Effector memory CD8-positive, alpha-beta T cell (primary cell): Measurements from ENCODE around the gene CHML.
A peak's percentile ranks its signal among the peaks of the same experiment; 100 is the strongest.

Experiments
- ATAC-seq: fragments of 150-1000 bp; cut with Tn5 transposase; replicated peaks from 2 replicates; pipeline ENCODE4 v1.10.0; 2021; ENCODE audit warnings: mild to moderate bottlenecking, moderate library complexity
- DNase-seq, 3 experiments: peaks; one replicate each; pipeline ENCODE4 v3.0.0; 2021
- H3K27ac Mint-ChIP-seq, 2 donors: one replicate each; pipeline ENCODE4 v1.8.0; 2022; ENCODE audit warnings: mild to moderate bottlenecking in 2 of 2, mixed read lengths in 2 of 2, moderate library complexity in 2 of 2
- H3K27me3 Mint-ChIP-seq, 2 donors: one replicate each; pipeline ENCODE4 v1.8.0; 2022; ENCODE audit warnings: mixed read lengths in 2 of 2
- H3K36me3 Mint-ChIP-seq: one replicate; pipeline ENCODE4 v1.8.0; 2022; ENCODE audit warnings: mild to moderate bottlenecking, moderate library complexity, mixed read lengths; ENCODE audit not compliant: insufficient read depth
- H3K4me1 Mint-ChIP-seq, 2 donors: one replicate each; pipeline ENCODE4 v1.8.0; 2022; ENCODE audit warnings: low read depth in 2 of 2, mixed read lengths in 2 of 2
- H3K4me3 Mint-ChIP-seq, 2 donors: one replicate each; pipeline ENCODE4 v1.8.0; 2022; ENCODE audit warnings: mild to moderate bottlenecking in 2 of 2, mixed read lengths in 2 of 2, moderate library complexity in 2 of 2
- H3K9me3 Mint-ChIP-seq, 2 donors: one replicate each; pipeline ENCODE4 v1.8.0; 2022; ENCODE audit warnings: mixed read lengths in 2 of 2

The CHML gene

DNA sequence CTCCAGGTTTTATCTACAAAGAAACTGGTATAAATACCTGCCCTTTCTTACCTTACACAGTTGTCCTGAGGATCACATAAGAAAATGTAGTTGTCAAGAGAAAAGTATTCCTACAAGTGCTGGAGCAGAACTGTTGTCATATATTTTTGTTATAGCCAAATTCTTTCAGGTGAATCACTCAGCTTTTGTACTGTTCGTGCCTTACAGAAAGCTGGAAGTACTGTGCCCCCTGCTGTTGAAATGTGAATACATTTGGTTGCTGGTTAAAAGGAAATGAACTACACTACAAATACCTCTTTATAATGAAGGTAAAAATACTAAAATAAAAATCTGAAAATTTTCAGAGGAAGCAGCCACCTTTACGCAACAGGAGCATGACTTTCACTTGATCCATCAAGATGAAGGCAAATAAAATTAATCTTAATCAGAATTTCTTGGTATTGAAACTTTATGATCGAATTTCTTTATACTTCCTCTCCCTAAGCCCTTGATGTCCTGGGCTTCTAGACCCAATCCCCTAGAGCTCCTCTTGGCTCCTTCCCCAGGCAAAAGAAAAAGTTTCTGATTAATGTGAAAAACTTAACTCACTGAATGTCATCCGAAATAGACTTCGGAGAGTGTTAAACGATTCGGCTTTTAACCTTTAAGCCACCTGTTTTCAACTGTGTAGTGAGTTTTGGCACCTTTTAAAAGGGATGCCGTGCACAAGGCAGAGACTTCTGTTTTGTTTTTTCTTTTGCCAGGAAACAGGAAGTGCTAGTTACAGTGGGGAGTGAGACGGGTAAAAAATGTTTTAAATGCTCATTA is 12.5 kb downstream of the CHML start:
- DNase-seq (peak; percentile 22 to 42 (median 37)), ATAC-seq (peak; percentile 79)
- H3K27ac Mint-ChIP-seq, result peak overlapping the region; percentile 33 to 82

DNA sequence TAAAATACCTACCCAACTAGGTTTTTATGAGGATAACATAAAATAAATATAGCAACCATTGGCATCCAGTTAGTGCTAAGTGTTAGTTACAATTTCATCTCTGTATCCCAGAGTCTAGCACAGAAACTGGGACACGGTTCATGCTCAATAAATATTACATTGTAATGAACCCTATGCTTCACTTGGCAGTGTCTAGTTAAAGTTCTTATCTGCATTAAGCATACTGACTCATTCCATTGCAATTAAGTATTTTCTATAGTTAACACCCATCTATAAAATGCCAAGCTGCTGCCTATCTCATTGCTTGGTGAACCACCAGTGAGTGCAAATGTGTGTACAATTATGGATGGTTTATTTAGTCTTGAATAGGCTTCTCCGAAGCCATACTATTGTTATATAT is 15.2 kb downstream of the CHML start:
- H3K36me3 Mint-ChIP-seq, result peaks cover 3% of the 10 kb centered on the region
- no peak overlapping the region for H3K27ac Mint-ChIP-seq
- no peaks in the 10 kb centered on the region for H3K27me3 Mint-ChIP-seq
- peaks cover 3 to 8% of the 10 kb centered on the region in 2 donors for H3K4me1 Mint-ChIP-seq
- ATAC-seq (no peak), DNase-seq (no peak)
- H3K9me3 Mint-ChIP-seq, result no peaks in the 10 kb centered on the region
- no peak overlapping the region for H3K4me3 Mint-ChIP-seq

More for the DNA sequence above, 12.5 kb downstream of the CHML start:
- Mint-ChIP-seq H3K4me3 (peak overlapping the region; percentile 53 to 63), H3K4me1 (peaks cover 3 to 8% of the 10 kb centered on the region in 2 donors), H3K27me3 (no peaks in the 10 kb centered on the region), H3K36me3 (peaks cover 3% of the 10 kb centered on the region), H3K9me3 (no peaks in the 10 kb centered on the region)

DNA sequence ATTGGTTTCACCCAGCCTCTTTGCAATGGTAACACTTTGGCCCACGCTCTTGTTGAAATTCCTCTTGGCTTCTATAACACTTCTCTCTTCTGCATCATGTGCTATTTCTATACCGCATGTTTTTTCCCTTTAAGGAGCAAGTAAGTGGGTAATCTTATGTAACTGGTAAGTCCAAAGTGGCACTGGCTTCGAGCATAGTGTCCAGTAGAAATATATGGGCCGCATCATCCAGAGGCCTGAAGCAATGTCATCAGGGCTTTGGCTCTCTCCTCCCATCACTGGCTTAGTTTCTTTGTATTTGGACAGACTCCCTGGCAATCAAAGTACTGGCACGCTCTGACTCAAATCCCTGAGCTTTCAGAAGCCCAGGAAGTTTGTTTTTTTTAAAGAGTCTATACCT is 17.5 kb downstream of the CHML start:
- no peaks in the 10 kb centered on the region for H3K27me3 Mint-ChIP-seq
- H3K9me3 Mint-ChIP-seq, result no peaks in the 10 kb centered on the region
- no peak for DNase-seq
- peaks cover 3% of the 10 kb centered on the region for H3K36me3 Mint-ChIP-seq
- H3K27ac Mint-ChIP-seq, result no peak overlapping the region
- H3K4me1 Mint-ChIP-seq, result no peaks in the 10 kb centered on the region
- ATAC-seq, result no peak
- no peak overlapping the region for H3K4me3 Mint-ChIP-seq

- Mint-ChIP-seq H3K27me3 (no peaks in the 10 kb centered on the region), H3K27ac (no peak overlapping the region), H3K9me3 (no peaks in the 10 kb centered on the region), H3K36me3 (no peaks in the 10 kb centered on the region), H3K4me3 (no peak overlapping the region), H3K4me1 (no peaks in the 10 kb centered on the region)
- DNase-seq (no peak), ATAC-seq (no peak)
Measured at GRCh38 chr1:241617426-241617825, 22.7 kb downstream of the CHML start.

GRCh38 chr1:241615043-241615974 is 24.9 kb downstream of the CHML start:
- Mint-ChIP-seq H3K27ac (no peak overlapping the region), H3K4me1 (no peaks in the 10 kb centered on the region)
- no peak for ATAC-seq

DNA sequence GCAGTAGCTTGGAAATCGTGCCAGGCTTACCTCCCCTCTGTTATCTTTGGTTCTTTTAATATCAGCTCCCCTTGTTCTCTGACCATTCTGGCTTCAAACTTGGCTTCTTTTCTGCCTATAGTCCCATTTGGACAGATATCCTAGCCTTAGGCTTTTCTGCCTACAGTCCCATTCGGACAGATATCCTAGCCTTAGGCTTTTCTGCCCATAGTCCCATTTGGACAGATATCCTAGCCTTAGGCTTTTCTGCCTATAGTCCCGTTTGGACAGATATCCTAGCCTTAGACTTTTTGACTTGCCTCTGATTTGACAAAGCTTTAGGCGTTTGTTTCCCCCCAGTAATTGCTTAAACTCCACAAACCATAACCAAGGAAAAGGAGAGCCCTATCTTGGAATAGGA is 25.6 kb downstream of the CHML start:
- DNase-seq, result no peak
- no peaks in the 10 kb centered on the region for H3K9me3 Mint-ChIP-seq
- H3K4me1 Mint-ChIP-seq, result no peaks in the 10 kb centered on the region
- no peak overlapping the region for H3K27ac Mint-ChIP-seq
- no peak overlapping the region for H3K4me3 Mint-ChIP-seq
- no peaks in the 10 kb centered on the region for H3K27me3 Mint-ChIP-seq
- ATAC-seq, result no peak
- no peaks in the 10 kb centered on the region for H3K36me3 Mint-ChIP-seq

More at GRCh38 chr1:241615043-241615974, 24.9 kb downstream of the CHML start:
- Mint-ChIP-seq H3K9me3 (no peaks in the 10 kb centered on the region), H3K4me3 (no peak overlapping the region), H3K36me3 (no peaks in the 10 kb centered on the region), H3K27me3 (no peaks in the 10 kb centered on the region)
- no peak for DNase-seq

GRCh38 chr1:241614144-241614543 is 26.0 kb downstream of the CHML start:
- Mint-ChIP-seq H3K4me1 (no peaks in the 10 kb centered on the region), H3K27ac (no peak overlapping the region), H3K27me3 (no peaks in the 10 kb centered on the region), H3K4me3 (no peak overlapping the region), H3K9me3 (no peaks in the 10 kb centered on the region), H3K36me3 (no peaks in the 10 kb centered on the region)
- ATAC-seq (no peak), DNase-seq (no peak)

GRCh38 chr1:241612533-241613477 is 27.4 kb downstream of the CHML start:
- no peak for ATAC-seq
- Mint-ChIP-seq H3K4me3 (no peak overlapping the region), H3K27me3 (no peaks in the 10 kb centered on the region), H3K27ac (no peak overlapping the region), H3K4me1 (no peaks in the 10 kb centered on the region), H3K36me3 (no peaks in the 10 kb centered on the region), H3K9me3 (no peaks in the 10 kb centered on the region)
- no peak for DNase-seq

DNA sequence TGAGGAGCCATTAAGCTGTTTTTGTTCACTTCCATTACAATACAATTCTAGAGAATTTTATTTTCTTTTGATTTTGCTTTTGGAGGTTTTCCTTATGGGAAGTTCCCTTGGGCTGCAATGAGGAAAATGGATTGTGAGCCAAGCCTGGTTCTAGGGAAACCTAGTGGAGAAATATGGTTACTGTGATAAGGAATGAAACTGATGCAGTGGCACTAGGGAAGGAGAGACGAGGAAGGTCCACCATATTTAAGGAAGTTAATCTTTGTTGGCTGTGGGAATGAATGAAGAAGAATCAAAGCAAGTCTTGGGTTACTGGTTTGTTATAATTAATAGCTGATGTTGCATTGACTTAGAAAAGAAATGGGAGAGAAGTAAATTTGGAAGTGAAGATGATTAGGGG is 28.4 kb downstream of the CHML start:
- H3K27me3 Mint-ChIP-seq, result no peaks in the 10 kb centered on the region
- no peaks in the 10 kb centered on the region for H3K4me1 Mint-ChIP-seq
- no peak overlapping the region for H3K27ac Mint-ChIP-seq
- H3K9me3 Mint-ChIP-seq, result no peaks in the 10 kb centered on the region
- ATAC-seq (no peak), DNase-seq (no peak)
- no peaks in the 10 kb centered on the region for H3K36me3 Mint-ChIP-seq
- no peak overlapping the region for H3K4me3 Mint-ChIP-seq

- Mint-ChIP-seq H3K36me3 (no peaks in the 10 kb centered on the region), H3K4me3 (no peak overlapping the region), H3K27me3 (no peaks in the 10 kb centered on the region), H3K9me3 (no peaks in the 10 kb centered on the region), H3K27ac (no peak overlapping the region), H3K4me1 (no peaks in the 10 kb centered on the region)
- ATAC-seq (peak; percentile 81), DNase-seq (peak; percentile 9 to 11 (median 9))
Measured at GRCh38 chr1:241611063-241611462, 29.1 kb downstream of the CHML start.

DNA sequence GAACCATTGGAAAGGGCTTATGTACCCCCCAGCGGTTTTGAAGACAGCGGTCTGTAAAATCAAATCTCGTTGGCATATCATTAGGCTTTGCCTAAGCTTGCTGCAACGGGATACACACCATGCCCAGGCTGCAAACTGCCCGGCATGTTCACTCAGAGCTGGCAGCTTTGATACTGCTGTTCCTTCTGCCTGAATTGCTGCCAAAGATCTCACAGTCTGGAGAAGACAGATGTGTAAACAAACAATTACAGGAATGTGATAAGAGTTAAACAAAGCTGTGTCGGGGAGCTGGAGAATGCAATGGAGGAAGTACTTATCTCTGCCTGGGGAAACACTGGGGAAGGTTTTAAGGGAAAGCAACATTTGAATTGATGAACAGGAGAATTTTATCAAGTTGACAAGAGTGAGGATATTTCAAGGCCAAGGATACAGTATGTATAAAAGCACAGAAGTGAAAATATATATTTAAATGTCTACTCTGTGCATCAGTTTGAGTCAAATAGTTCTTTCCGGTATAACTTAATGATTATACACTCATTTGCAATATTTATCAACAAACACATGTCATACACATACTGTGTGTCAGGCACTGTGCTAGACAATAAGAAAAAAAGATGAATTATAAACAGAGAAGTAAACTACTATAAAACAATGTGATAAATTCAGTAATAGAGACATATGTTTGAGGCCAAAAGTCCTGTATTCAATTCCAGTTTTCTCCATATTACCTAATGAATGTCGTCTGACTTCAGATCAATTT is 29.9 kb downstream of the CHML start:
- H3K27ac Mint-ChIP-seq, result no peak overlapping the region
- ATAC-seq (no peak), DNase-seq (no peak)
- H3K4me1 Mint-ChIP-seq, result no peaks in the 10 kb centered on the region
- no peaks in the 10 kb centered on the region for H3K36me3 Mint-ChIP-seq
- no peaks in the 10 kb centered on the region for H3K9me3 Mint-ChIP-seq
- H3K4me3 Mint-ChIP-seq, result no peak overlapping the region
- H3K27me3 Mint-ChIP-seq, result no peaks in the 10 kb centered on the region

DNA sequence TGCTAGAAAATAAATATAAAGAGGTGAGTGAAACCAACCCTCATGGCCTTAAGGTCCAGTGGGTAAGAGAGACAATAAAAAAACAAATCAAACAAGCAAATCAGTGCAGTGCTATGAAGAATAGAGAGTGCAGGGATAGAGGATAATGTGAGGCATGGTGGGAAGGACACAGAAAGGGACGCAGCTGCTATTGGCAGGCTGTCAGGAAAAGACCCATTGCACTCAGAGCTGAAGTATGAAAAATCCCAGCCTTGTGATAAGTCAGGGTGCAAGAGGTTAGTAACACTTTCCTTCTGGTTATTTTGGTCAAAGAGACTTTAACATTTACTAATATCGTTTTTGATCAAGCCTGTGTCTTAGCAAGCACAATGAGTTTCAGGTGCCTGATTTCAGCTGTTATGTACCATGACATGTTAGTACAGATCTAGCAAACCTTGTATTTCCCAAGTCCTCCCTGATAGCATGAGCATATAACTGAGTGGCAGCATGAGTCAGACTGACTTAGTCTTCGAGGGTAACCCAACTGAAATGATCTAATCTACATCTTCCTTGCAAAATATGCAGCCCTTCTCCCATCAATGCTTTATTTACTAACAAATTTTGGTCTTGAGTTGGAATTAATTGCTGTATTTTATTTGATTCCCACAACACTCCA is 31.7 kb downstream of the CHML start:
- no peak overlapping the region for H3K4me3 Mint-ChIP-seq
- ATAC-seq (no peak), DNase-seq (no peak)
- H3K9me3 Mint-ChIP-seq, result no peaks in the 10 kb centered on the region
- H3K27me3 Mint-ChIP-seq, result no peaks in the 10 kb centered on the region
- no peaks in the 10 kb centered on the region for H3K4me1 Mint-ChIP-seq
- H3K36me3 Mint-ChIP-seq, result no peaks in the 10 kb centered on the region
- H3K27ac Mint-ChIP-seq, result no peak overlapping the region
